ENCODE results near the gene ISM2.

The ISM2 gene

GRCh38 chr14:77507762-77508161 is 9.1 kb upstream of the ISM2 start:
- DNase-seq: no peak

GRCh38 chr14:77505031-77505430 is 6.4 kb upstream of the ISM2 start:
- DNase-seq: no peak

- no peak for DNase-seq
Observed at GRCh38 chr14:77503138-77503537, 4.5 kb upstream of the ISM2 start.

- DNase-seq: no peak
Observed at GRCh38 chr14:77502109-77502782, 3.6 kb upstream of the ISM2 start.

- DNase-seq: no peak
Observed at GRCh38 chr14:77498984-77499527, 440 bp upstream of the ISM2 start.

GRCh38 chr14:77495334-77495733 is 3.3 kb downstream of the ISM2 start:
- DNase-seq: no peak

GRCh38 chr14:77491056-77491455 is 7.6 kb downstream of the ISM2 start:
- no peak for DNase-seq

GRCh38 chr14:77490347-77490986 is 8.1 kb downstream of the ISM2 start:
- no peak for DNase-seq

- DNase-seq: no peak
Observed at GRCh38 chr14:77489041-77489440, 9.6 kb downstream of the ISM2 start.

- DNase-seq: no peak
Observed at GRCh38 chr14:77488558-77488957, 10.1 kb downstream of the ISM2 start.

GRCh38 chr14:77485901-77486678 is 12.5 kb downstream of the ISM2 start:
- no peak for DNase-seq

- DNase-seq: no peak
Observed at GRCh38 chr14:77485256-77485655, 13.4 kb downstream of the ISM2 start.

GRCh38 chr14:77482422-77482821 is 16.2 kb downstream of the ISM2 start:
- DNase-seq: no peak

- no peak for DNase-seq
Observed at GRCh38 chr14:77478796-77479195, 19.8 kb downstream of the ISM2 start.

- DNase-seq: no peak
Observed at GRCh38 chr14:77478029-77478428, 20.6 kb downstream of the ISM2 start.

- DNase-seq: no peak
Observed at GRCh38 chr14:77475432-77476115, 23.0 kb downstream of the ISM2 start.

- no peak for DNase-seq
Observed at GRCh38 chr14:77474479-77475177, 24.0 kb downstream of the ISM2 start.

- DNase-seq: no peak
Observed at GRCh38 chr14:77473921-77474320, 24.7 kb downstream of the ISM2 start.

- no peak for DNase-seq
Observed at GRCh38 chr14:77470224-77470870, 28.3 kb downstream of the ISM2 start.

GRCh38 chr14:77469539-77469938 is 29.1 kb downstream of the ISM2 start:
- no peak for DNase-seq

- no peak for DNase-seq
Observed at GRCh38 chr14:77469067-77469505, 29.5 kb downstream of the ISM2 start.

GRCh38 chr14:77467801-77468200 is 30.8 kb downstream of the ISM2 start:
- DNase-seq: no peak
